Hepatocyte (in vitro differentiated cells): ENCODE data around the gene CEP295NL. TPM values are rescaled to one million over a fixed set of nuclear protein-coding genes. Genes with fewer than 3 reads are reported as not detected.

Experiments
- DNase-seq: peaks from one replicate; pipeline ENCODE4 v3.0.0-alpha.2; 2016; ENCODE audit warnings: low spot score
- H2AFZ ChIP-seq: fragments of 200-600 bp; sonication (generic); 2 replicates; pipeline ENCODE4 v1.6.0; 2016; ENCODE audit warnings: antibody characterized with exemption, mild to moderate bottlenecking
- H3K27ac ChIP-seq: fragments of 200-600 bp; sonication (generic); 2 replicates; pipeline ENCODE4 v1.5.1; 2016; ENCODE audit warnings: mild to moderate bottlenecking
- H3K27me3 ChIP-seq: fragments of 200-600 bp; sonication (generic); 2 replicates; pipeline ENCODE4 v1.6.1; 2016
- H3K36me3 ChIP-seq: fragments of 200-600 bp; sonication (generic); replicated peaks from 2 replicates; pipeline ENCODE4 v1.5.1; 2016; ENCODE audit warnings: low read depth; ENCODE audit not compliant: insufficient read depth
- H3K4me1 ChIP-seq: fragments of 200-600 bp; sonication (generic); 2 replicates; pipeline ENCODE4 v1.5.1; 2016; ENCODE audit warnings: mild to moderate bottlenecking, moderate library complexity; ENCODE audit not compliant: insufficient read depth
- H3K4me2 ChIP-seq: fragments of 200-600 bp; sonication (generic); 2 replicates; pipeline ENCODE4 v1.6.0; 2016
- H3K4me3 ChIP-seq: fragments of 200-600 bp; sonication (generic); 2 replicates; pipeline ENCODE4 v1.5.1; 2016; ENCODE audit warnings: mild to moderate bottlenecking
- H3K79me2 ChIP-seq: fragments of 200-600 bp; sonication (generic); 2 replicates; pipeline ENCODE4 v1.6.0; 2017; ENCODE audit warnings: mild to moderate bottlenecking
- H3K9me2 ChIP-seq: fragments of 200-600 bp; sonication (generic); replicated peaks from 2 replicates; pipeline ENCODE4 v1.6.0; 2017; ENCODE audit warnings: mild to moderate bottlenecking; ENCODE audit not compliant: insufficient read depth
- H3K9me3 ChIP-seq: fragments of 200-600 bp; sonication (generic); 2 replicates; pipeline ENCODE4 v1.5.1; 2016; ENCODE audit warnings: low read depth, mild to moderate bottlenecking
- H4K20me1 ChIP-seq: fragments of 200-600 bp; sonication (generic); 2 replicates; pipeline ENCODE4 v1.6.0; 2016; ENCODE audit warnings: mild to moderate bottlenecking; ENCODE audit not compliant: insufficient read depth, poor library complexity, severe bottlenecking
- EZH2 ChIP-seq: fragments of 200-600 bp; sonication (generic); IDR thresholded peaks from 2 replicates; pipeline ENCODE4 v1.6.1; 2016; ENCODE audit warnings: antibody characterized with exemption, mild to moderate bottlenecking, borderline replicate concordance
- EZH2phosphoT487 ChIP-seq: fragments of 200-600 bp; sonication (generic); IDR thresholded peaks from one replicate; pipeline ENCODE4 v1.6.1; 2018; ENCODE audit warnings: antibody characterized with exemption, mild to moderate bottlenecking, low read depth, moderate library complexity; ENCODE audit not compliant: unreplicated experiment, severe bottlenecking
- WGBS: methylation state at CpG from one replicate; pipeline ENCODE4 v1.1.6; 2016; ENCODE audit warnings: low lambda C conversion rate; ENCODE audit errors: missing lambda C conversion rate; 5-methylcytosine and 5-hydroxymethylcytosine counted together
- polyA plus RNA-seq: library from polyadenylated mRNA; unstranded; fragments of >200 nt; fragmentation: Nextera tagmentation; extraction: Ambion mirVana; gene quantifications from 2 replicates; pipeline ENCODE4 v1.2.1, GENCODE V29; 2016
- total RNA-seq: library from RNA; depleted of rRNA; stranded (reverse); fragments of >200 nt; gene quantifications from 2 replicates; pipeline ENCODE4 v1.2.3, GENCODE V29; 2014
- TF ChIP-seq, protein P1 (sequence below): fragments of 200-600 bp; sonication (generic); IDR thresholded peaks from 2 replicates; pipeline ENCODE4 v1.5.1; 2016; ENCODE audit warnings: antibody characterized with exemption, mild to moderate bottlenecking; ENCODE audit not compliant: poor library complexity

Gene CEP295NL
- total and polyA plus RNA-seq, 2 experiments from 2014 or later: 0.17 to 0.97 TPM

DNA sequence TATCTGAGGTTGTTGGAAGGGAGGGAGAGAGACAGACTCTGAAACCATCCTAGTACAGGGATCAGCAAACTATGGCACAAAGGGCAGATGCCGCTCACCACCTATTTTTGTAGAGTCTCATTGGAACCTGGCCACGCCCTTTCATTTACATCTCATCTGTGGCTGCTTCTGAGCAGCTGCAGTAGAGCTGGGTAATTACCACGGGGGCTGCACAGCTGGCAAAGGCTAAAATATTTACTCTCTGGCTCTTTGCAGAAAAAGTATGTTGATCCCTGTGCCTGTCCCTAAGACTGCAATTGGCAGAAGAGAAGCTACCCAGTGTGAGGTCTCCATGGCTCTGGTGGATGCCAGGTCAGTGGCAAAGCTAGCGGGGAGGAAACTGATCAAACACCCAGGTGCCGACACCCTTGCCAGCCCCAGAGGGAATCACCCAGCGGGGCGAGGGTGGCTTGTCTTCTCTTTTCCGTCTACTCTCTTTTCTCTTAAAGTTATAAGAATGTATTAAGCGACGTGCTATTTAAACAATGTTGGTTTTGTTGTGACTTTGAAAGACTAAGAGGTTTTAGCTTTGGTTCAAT is 14.0 kb downstream of the CEP295NL start:
- H3K79me2 ChIP-seq: peaks cover 86% of the 10 kb centered on the region
- no peaks in the 10 kb centered on the region for H3K9me2 ChIP-seq
- H3K9me3 ChIP-seq: no peaks in the 10 kb centered on the region
- no peak overlapping the region for H3K4me2 ChIP-seq
- peaks cover 10% of the 10 kb centered on the region for H3K4me1 ChIP-seq
- H2AFZ ChIP-seq: no peak overlapping the region
- no peak for DNase-seq
- H3K27ac ChIP-seq: no peak overlapping the region
- no peaks in the 10 kb centered on the region for H3K27me3 ChIP-seq
- no peak overlapping the region for H3K4me3 ChIP-seq
- 93% methylated on average over 10 of the region's 10 CpGs for WGBS
- H4K20me1 ChIP-seq: peaks cover 22% of the 10 kb centered on the region
- H3K36me3 ChIP-seq: no peaks in the 10 kb centered on the region
- TF ChIP-seq, protein P1, sequence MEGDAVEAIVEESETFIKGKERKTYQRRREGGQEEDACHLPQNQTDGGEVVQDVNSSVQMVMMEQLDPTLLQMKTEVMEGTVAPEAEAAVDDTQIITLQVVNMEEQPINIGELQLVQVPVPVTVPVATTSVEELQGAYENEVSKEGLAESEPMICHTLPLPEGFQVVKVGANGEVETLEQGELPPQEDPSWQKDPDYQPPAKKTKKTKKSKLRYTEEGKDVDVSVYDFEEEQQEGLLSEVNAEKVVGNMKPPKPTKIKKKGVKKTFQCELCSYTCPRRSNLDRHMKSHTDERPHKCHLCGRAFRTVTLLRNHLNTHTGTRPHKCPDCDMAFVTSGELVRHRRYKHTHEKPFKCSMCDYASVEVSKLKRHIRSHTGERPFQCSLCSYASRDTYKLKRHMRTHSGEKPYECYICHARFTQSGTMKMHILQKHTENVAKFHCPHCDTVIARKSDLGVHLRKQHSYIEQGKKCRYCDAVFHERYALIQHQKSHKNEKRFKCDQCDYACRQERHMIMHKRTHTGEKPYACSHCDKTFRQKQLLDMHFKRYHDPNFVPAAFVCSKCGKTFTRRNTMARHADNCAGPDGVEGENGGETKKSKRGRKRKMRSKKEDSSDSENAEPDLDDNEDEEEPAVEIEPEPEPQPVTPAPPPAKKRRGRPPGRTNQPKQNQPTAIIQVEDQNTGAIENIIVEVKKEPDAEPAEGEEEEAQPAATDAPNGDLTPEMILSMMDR: no peak
- TF ChIP-seq EZH2phosphoT487 (no peak), EZH2 (no peak)

DNA sequence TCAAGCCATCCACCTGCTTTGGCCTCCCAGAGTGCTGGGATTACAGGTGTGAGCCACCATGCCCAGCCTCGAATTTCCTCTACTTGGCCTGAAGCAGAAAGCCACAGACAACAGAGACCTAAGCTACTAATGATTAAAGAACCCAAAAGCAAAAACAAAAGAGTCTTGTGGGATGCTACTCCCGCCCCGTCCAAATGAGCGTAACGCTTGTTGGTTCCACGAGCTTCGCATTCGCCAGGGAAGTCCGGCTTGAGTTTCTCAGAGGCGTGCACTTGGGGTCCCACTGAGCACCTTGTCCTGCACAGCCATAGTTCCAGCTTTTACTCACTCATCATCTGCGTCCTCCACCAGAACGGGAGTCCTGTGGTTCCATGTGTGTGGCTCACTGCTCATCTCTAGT is 16.0 kb downstream of the CEP295NL start:
- no peak overlapping the region for H3K4me3 ChIP-seq
- peaks cover 83% of the 10 kb centered on the region for H3K79me2 ChIP-seq
- H2AFZ ChIP-seq: no peak overlapping the region
- TF ChIP-seq, protein P1: no peak
- no peak for TF ChIP-seq EZH2phosphoT487
- TF ChIP-seq EZH2: no peak
- no peak for DNase-seq
- no peaks in the 10 kb centered on the region for H3K36me3 ChIP-seq
- no peak overlapping the region for H3K4me2 ChIP-seq
- peaks cover 12% of the 10 kb centered on the region for H4K20me1 ChIP-seq
- no peaks in the 10 kb centered on the region for H3K9me3 ChIP-seq
- WGBS: 95% methylated on average over 12 of the region's 12 CpGs
- H3K27ac ChIP-seq: no peak overlapping the region
- H3K9me2 ChIP-seq: no peaks in the 10 kb centered on the region
- H3K4me1 ChIP-seq: peaks cover 31% of the 10 kb centered on the region
- no peaks in the 10 kb centered on the region for H3K27me3 ChIP-seq

DNA sequence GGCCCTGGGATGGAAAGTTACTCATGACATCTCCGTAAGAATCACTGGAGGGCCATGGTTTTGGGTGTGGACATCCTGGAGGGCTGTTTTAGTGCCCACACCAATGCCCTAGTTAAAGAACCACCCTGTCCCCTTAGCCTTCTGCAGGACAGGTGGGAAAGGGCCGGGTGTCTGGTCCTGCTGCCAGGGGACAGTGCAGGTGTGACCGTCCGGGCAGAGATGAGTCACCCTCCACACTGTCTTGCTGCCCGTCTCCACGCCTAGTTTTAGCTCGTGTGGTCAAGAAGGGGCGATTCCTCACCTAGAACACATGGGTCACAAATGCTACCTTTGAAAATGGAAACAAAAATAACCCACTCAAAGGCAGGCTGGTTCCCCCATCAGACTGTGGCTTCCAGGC is 17.0 kb downstream of the CEP295NL start:
- no peak for DNase-seq
- Histone ChIP-seq H3K9me2 (no peaks in the 10 kb centered on the region), H3K27ac (no peak overlapping the region), H3K79me2 (peaks cover 85% of the 10 kb centered on the region), H3K4me3 (no peak overlapping the region), H2AFZ (no peak overlapping the region), H4K20me1 (peaks cover 5% of the 10 kb centered on the region), H3K27me3 (no peaks in the 10 kb centered on the region), H3K9me3 (no peaks in the 10 kb centered on the region), H3K4me1 (peaks cover 31% of the 10 kb centered on the region), H3K36me3 (no peaks in the 10 kb centered on the region), H3K4me2 (no peak overlapping the region)
- 93% methylated on average over 8 of the region's 8 CpGs for WGBS
- no peak for TF ChIP-seq EZH2phosphoT487

DNA sequence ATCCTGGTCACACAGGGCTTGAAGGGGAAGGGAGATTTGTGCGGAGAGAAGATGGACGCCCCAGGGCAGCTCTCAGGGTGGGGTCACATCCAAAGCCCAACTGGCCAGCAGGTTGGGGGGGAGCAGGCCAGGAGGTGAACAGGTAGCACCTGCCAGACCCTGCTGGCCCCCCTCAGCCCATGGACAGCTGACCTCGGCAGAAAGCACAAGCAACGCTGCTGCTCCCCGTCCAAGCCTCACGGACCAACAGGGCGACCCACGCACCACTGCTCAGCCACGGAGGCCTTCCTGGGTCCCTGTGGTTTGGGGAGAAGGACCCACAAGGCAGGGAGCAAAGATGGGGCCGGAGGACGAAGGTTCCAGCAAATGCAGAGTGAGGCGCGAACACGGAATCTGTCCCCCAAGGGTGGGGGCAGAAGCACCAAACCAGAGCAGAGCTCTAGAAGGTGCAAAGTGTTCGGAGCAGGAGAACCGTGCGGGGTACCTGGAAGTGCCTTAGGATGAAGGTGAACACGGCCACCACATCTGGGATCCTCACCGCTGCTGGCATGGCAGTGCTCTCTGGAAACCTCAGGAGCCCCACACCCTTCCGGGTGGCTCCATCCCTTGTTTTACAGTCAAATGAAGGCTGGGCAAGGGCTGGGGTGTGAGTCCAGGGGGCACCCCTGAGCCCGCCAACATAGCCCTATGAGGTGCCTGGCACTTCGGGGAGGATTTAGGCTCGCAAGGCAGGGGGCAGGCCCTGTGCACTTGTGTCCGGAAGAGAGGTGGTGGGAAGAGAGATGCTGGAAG is 17.9 kb downstream of the CEP295NL start:
- Histone ChIP-seq H3K9me3 (no peaks in the 10 kb centered on the region), H3K4me2 (peak overlapping the region; percentile 75), H3K27me3 (no peaks in the 10 kb centered on the region), H3K4me1 (peaks cover 31% of the 10 kb centered on the region), H3K4me3 (no peak overlapping the region), H3K27ac (peak overlapping the region; percentile 92), H3K36me3 (no peaks in the 10 kb centered on the region), H2AFZ (no peak overlapping the region), H4K20me1 (peaks cover 8% of the 10 kb centered on the region), H3K79me2 (peaks cover 85% of the 10 kb centered on the region), H3K9me2 (no peaks in the 10 kb centered on the region)
- 95% methylated on average over 24 of the region's 24 CpGs for WGBS
- DNase-seq: no peak
- TF ChIP-seq EZH2phosphoT487: no peak
- TF ChIP-seq, protein P1: no peak
- TF ChIP-seq EZH2: no peak
